ENCODE measurements around the gene SAPCD2.
A peak's percentile ranks its signal among the peaks of the same experiment; 100 is the strongest.

The SAPCD2 gene

GRCh38 chr9:137030538-137031527 is 39.5 kb downstream of the SAPCD2 start:
- DNase-seq (ENCODE audit: low spot score): no peak

DNA sequence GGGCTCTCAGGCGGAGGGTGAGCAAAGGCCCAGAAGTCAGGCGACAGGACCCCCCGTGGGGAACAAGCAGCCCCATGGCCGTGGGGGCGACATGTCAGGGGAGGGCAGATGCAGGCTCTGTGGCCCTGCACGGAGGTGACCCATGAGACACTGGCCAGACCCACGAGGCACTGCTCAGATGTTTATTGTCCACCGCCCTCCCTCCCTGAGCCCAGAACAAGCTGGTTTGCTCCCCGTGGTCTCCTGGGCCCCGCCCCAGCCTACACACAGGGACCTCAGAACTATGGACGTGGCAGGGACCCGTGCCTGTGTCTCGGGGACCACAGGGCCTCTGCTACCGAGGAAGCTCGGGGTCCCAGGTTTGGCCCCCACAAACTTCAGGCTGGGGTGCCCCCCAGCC is 40.4 kb downstream of the SAPCD2 start:
- DNase-seq (ENCODE audit: low spot score): no peak

- peak; percentile 81 for DNase-seq (ENCODE audit: low spot score)
Observed at GRCh38 chr9:137029058-137029936, 41.1 kb downstream of the SAPCD2 start.

GRCh38 chr9:137028263-137029057 is 41.9 kb downstream of the SAPCD2 start:
- peak; percentile 72 for DNase-seq (ENCODE audit: low spot score)

DNA sequence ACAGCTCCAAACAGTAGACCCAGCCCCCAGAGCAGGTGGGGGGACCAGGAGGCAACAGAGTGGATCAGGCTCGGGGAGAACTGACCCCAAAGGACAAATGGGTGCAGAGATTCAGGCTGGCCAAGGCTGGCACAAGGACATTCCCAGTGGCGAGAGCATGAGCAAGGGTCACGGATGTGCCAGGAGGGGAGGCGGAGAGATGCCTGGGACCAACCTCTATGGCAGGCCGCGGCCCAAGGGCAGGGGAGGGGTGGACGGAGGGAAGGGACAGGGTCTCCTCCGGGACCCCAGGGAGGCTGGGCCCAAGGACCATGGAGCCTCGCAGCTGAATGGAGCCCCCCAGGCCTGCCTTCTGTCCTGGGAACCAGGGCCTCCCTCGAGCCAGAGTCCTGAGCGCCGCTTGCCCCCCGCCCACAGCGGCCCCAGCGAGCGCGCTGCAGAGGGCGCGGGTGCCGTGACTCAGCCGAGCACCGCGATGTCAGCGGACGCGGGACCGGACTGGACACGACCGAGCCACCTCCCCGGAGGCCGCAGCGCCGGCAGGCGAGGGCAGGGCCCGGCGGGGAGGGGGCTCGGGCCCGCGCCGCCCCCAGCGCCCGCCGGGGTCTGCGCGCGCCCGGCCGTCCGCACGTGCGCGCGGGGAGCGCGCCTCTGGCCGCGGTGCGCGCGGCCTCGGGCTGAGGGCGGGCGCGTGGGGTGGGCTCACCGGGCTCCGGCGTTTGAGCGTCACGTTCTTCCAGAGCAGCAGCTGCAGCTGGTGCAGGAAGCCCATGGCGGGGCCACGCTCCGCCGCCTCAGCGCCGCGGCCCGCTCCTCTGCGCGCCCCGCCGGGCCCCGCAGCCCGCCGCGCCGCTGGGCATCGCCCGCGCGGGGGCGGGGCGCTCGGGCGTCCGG is 42.7 kb downstream of the SAPCD2 start, which contains the start of gene ABCA2:
ABCA2 (minus strand) TSS at position 869 of the 894 bp plus-strand sequence; CDS start at position 772, 97 bp downstream.
- DNase-seq (ENCODE audit: low spot score): no peak

DNA sequence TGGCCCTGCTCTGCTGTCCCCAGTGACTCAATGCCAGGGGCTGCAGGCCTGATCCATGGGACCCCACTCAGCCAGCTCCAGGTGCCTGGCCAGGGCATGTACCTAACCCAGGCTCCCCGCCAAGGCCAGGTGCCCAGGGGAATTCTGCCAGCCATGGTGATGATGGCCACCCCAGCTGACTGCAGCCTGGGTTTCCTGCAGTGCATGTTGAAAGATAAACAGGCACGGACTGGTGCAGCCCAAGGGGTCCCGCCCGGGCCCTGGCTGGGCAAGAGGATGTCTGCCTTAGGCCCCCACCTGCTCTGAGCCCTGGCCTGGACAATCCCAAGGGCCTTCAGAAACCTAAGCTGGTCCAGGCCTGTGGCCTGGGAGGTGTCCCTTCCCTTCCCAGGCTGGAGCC is 43.5 kb downstream of the SAPCD2 start:
- no peak for DNase-seq (ENCODE audit: low spot score)

DNA sequence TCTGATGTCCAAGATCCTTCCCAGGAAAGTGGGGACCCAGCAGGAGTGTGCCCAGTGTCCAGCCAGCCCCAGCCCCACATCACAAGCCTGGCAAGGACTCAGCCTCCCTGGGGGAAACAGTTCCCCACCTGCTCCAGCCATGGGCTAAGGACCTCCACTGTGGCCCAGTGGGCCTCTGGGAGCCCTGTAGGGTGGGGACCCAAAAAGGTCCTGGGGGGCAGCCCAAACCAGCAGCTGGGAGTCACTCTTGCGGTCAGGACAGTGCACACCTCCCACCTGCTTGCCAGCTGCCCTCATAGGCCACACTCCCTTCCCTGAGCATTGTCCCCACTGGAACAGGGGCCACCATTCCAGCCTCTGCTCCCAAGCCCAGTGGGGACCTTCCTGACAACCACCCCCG is 44.0 kb downstream of the SAPCD2 start:
- no peak for DNase-seq (ENCODE audit: low spot score)

DNA sequence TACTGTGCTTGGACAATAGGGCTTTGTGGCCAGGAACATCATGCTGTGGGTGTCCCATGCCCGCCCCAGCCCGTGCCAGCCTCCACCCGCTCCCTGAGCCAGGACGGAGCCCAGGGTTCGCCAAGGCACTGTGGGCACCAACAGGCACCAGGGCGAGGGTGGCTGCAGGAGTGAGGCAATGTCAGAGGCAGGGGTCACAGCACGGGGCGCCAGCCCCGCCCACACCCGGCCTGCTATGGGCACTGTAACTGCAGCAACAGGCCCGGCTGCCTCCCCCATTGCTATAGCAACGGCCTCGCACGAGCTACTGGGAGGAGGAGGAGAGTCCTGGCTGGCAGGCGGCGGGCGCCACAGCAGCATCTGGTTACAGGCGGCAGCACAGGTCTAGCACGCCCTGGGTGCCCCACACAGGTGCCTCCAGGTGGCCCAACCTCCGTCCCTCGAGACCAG is 44.8 kb downstream of the SAPCD2 start:
- DNase-seq (ENCODE audit: low spot score): peak; percentile 42

DNA sequence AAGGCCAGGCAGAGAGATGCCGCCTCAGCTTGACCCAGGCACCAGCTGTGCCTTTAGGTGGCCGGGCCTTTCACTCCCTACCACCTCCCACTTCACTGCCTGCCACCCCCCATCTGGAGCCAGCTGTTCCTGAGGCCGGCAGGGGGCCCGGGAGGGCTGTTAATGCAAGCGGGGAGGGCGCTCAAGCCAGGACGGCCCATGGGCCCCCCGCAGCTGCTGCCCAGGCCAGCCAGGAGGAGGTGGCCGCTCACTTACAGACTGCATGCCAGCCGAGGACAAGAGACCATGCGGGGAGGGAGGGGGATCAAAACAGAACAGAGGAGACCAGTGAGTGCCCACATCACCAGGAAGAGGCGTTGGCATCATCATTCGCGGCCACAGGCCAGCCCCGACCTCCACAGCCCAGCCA is 46.8 kb downstream of the SAPCD2 start:
- DNase-seq (ENCODE audit: low spot score): no peak

GRCh38 chr9:137023157-137023556 is 47.2 kb downstream of the SAPCD2 start:
- no peak for DNase-seq (ENCODE audit: low spot score)

DNA sequence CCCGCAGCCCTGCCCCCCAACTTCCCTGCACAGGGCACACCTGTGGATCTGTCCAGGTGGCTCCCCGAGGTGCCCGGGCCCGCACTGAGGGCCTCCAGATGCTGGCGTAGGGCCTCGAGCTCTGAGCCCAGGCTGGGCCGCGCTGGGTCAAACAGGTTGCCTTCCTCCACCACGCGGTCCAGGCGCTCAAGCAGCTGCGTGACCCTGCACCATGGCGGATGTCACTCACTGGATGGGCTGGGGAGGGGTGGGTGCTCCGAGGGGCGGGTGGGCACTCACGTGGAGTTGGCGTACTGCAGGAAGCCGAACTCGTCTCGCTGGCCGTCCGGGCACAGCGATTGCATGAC is 47.7 kb downstream of the SAPCD2 start:
- DNase-seq (ENCODE audit: low spot score): no peak

DNA sequence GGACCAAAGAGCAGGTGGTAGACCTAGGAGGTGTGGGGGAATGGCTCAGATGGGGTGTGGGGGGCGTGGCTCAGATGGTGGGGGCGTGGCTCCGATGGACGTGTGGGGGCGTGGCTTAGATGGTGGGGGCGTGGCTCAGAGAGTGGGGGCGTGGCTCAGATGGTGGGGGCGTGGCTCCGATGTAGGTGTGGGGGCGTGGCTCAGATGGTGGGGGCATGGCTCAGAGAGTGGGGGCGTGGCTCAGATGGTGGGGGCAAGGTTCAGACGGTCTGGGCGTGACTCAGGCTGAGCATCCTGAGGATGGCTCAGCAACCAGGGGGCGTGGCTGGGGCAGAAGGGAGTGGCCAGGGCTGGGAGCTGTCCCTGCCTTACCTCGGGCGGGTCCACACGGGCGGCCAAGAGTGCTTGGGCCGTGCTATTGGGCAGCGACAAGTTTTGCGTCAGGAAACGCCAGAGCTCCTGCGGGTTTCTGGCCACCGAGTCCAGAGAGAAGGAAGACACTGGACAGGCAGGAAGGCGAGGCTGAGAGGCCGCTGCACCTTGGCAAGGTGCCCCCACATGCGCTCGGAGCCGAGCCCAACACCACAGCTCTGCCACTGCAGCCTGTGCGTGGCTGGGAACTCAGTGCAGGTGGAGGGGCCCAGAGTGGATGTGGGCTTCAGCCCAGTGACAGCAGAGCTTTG is 48.2 kb downstream of the SAPCD2 start:
- peak; percentile 85 for DNase-seq (ENCODE audit: low spot score)

DNA sequence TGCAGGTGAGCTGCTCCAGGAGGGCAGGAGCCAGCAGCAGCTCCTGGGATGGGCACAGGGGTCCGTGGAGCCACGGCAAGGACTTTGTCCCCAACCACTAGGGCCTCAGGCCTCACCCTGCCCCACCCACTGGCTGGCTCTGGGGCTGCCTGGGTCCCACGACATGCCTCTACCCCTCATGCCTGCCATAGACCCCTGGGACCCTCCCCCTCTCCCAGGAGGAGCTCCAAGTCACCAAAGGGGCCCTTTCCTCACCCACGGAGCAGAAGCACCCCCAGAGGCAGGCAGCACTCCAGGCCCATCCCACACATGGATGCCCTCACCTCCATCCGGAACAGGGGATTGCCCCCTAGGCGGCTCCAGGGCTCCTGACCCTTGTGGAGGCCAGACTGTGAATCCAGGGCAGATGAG is 48.8 kb downstream of the SAPCD2 start:
- no peak for DNase-seq (ENCODE audit: low spot score)

DNA sequence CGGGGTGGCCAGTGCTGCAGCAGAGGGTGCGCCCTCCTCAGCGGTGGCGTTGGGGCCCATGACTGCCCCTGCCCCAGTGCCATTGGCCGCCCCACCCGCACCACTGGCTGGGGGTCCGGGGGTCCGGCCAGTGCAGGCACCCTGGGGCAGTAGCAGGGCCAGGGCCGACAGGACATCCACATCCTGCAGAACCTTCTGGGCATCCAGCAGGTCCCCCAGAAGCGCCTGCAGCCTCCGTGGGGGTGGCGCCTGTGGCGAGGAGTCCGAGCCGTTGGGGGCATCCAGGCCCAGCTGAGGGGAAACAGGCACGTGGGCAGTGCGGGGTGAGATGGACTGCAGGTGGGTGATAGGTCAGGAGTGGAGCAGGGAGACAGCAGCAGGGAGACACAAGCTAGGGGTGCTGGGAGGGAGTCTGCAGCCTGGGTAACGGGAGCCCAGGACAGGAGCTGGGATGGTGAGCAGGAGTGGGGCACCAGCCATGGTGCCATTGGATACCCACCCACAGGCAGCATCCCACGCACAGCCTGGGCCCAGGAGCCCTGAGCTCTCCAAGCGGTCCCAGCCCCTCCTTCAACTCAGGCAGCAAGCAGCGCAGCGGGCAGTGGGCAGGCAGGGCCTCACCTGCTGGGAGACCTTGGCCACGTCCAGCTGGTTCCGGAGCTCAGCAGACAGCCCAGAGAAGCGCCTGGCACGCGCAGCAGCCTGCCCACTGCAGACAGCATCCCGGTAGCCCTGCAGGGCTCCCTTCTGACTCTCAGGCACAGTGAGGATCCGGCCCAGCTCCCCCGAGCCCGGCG is 49.4 kb downstream of the SAPCD2 start:
- no peak for DNase-seq (ENCODE audit: low spot score)

DNA sequence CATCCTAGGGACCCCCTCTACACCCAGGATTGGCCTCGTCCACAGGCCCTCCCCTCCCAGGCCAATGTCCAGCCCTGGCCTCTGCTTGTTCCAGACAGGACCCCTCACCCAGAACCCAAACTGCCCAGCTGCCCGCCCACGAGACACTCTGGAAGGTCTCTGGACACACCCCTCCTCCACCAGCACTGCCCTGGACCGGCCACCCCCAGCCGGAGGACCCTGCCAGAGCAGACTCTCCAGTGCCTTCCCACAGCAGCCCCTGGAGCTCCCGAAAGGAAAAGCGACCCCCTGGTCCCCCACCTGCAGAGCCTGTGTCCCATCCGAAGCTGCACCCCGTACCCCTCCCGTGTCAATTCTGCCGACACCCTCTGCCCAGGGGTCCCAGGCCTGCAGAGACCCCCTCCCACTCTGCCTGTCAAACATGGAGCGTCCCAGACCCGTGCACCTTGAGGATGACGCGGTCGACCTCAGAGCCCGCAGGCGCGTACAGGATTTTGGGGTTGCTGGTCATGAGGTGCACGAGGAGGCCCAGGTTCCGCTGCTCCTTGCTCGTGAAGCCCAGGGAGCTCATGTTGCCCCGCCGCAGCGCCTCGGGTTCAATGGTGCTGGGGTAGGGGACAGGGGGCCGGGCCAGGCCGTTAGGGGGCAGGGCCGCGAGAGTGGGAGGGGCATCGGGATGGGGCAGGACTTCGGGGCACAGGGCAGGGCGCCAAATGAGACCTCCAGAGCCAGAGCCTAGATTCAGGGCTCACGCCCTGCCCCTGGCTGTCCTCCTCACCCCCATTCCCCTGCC is 50.3 kb downstream of the SAPCD2 start:
- no peak for DNase-seq (ENCODE audit: low spot score)

- no peak for DNase-seq (ENCODE audit: low spot score)
Observed at GRCh38 chr9:137018761-137019559, 51.4 kb downstream of the SAPCD2 start.

- DNase-seq (ENCODE audit: low spot score): no peak
Observed at GRCh38 chr9:137017791-137018497, 52.4 kb downstream of the SAPCD2 start.
